ENCODE measurements around the gene GNS.

Gene GNS

GRCh38 chr12:64681200-64682052 is 77.8 kb downstream of the GNS start:
- peak; percentile 56 for DNase-seq (ENCODE audit: extremely low read depth, insufficient read length)
- H3K4me3 ChIP-seq (replicated peaks; ENCODE audit: low read depth, low read length): no peak overlapping the region
- peaks cover 6% of the 10 kb centered on the region for H3K36me3 ChIP-seq (ENCODE audit: control insufficient read depth, insufficient read depth, low read length)
- no peaks in the 10 kb centered on the region for H3K27me3 ChIP-seq (replicated peaks; ENCODE audit: control insufficient read depth, insufficient read depth, low read length)
- no peak for TF ChIP-seq CTCF (IDR thresholded peaks at IDR 0.05; ENCODE audit: insufficient read depth, low read length, poor library complexity, severe bottlenecking)

- TF ChIP-seq CTCF (IDR thresholded peaks at IDR 0.05; ENCODE audit: insufficient read depth, low read length, poor library complexity, severe bottlenecking): no peak
Observed at GRCh38 chr12:64680235-64680634, 79.0 kb downstream of the GNS start.

GRCh38 chr12:64679487-64680001 is 79.7 kb downstream of the GNS start:
- no peak for TF ChIP-seq CTCF (IDR thresholded peaks at IDR 0.05; ENCODE audit: insufficient read depth, low read length, poor library complexity, severe bottlenecking)
- no peaks in the 10 kb centered on the region for H3K36me3 ChIP-seq (ENCODE audit: control insufficient read depth, insufficient read depth, low read length)
- no peaks in the 10 kb centered on the region for H3K27me3 ChIP-seq (replicated peaks; ENCODE audit: control insufficient read depth, insufficient read depth, low read length)
- no peak for DNase-seq (ENCODE audit: extremely low read depth, insufficient read length)
- H3K4me3 ChIP-seq (replicated peaks; ENCODE audit: low read depth, low read length): no peak overlapping the region

More at GRCh38 chr12:64680235-64680634, 79.0 kb downstream of the GNS start:
- H3K27me3 ChIP-seq (replicated peaks; ENCODE audit: control insufficient read depth, insufficient read depth, low read length): no peaks in the 10 kb centered on the region
- no peak overlapping the region for H3K4me3 ChIP-seq (replicated peaks; ENCODE audit: low read depth, low read length)
- no peak for DNase-seq (ENCODE audit: extremely low read depth, insufficient read length)
- H3K36me3 ChIP-seq (ENCODE audit: control insufficient read depth, insufficient read depth, low read length): peaks cover 2% of the 10 kb centered on the region

GRCh38 chr12:64678835-64679234 is 80.4 kb downstream of the GNS start:
- DNase-seq (ENCODE audit: extremely low read depth, insufficient read length): no peak

GRCh38 chr12:64678248-64678647 is 81.0 kb downstream of the GNS start:
- DNase-seq (ENCODE audit: extremely low read depth, insufficient read length): no peak
- TF ChIP-seq CTCF (IDR thresholded peaks at IDR 0.05; ENCODE audit: insufficient read depth, low read length, poor library complexity, severe bottlenecking): peak; percentile 43
- no peaks in the 10 kb centered on the region for H3K36me3 ChIP-seq (ENCODE audit: control insufficient read depth, insufficient read depth, low read length)
- H3K4me3 ChIP-seq (replicated peaks; ENCODE audit: low read depth, low read length): no peak overlapping the region
- no peaks in the 10 kb centered on the region for H3K27me3 ChIP-seq (replicated peaks; ENCODE audit: control insufficient read depth, insufficient read depth, low read length)

More at GRCh38 chr12:64678835-64679234, 80.4 kb downstream of the GNS start:
- Histone ChIP-seq H3K36me3 (ENCODE audit: control insufficient read depth, insufficient read depth, low read length) (no peaks in the 10 kb centered on the region), H3K4me3 (replicated peaks; ENCODE audit: low read depth, low read length) (no peak overlapping the region), H3K27me3 (replicated peaks; ENCODE audit: control insufficient read depth, insufficient read depth, low read length) (no peaks in the 10 kb centered on the region)
- TF ChIP-seq CTCF (IDR thresholded peaks at IDR 0.05; ENCODE audit: insufficient read depth, low read length, poor library complexity, severe bottlenecking): no peak
